NOMO-1 (cell line): ENCODE results near the gene LANCL2.
A peak's percentile ranks its signal among the peaks of the same experiment; 100 is the strongest.

ENCODE experiments used
- DNase-seq, 2 experiments: peaks; one replicate each; lab custom pipeline; 2025; ENCODE audit not compliant: unreplicated experiment in 2 of 2; lab: John Stamatoyannopoulos, UW

Gene LANCL2

GRCh38 chr7:55361560-55361959 is 3.6 kb upstream of the LANCL2 start:
- no peak for DNase-seq

DNA sequence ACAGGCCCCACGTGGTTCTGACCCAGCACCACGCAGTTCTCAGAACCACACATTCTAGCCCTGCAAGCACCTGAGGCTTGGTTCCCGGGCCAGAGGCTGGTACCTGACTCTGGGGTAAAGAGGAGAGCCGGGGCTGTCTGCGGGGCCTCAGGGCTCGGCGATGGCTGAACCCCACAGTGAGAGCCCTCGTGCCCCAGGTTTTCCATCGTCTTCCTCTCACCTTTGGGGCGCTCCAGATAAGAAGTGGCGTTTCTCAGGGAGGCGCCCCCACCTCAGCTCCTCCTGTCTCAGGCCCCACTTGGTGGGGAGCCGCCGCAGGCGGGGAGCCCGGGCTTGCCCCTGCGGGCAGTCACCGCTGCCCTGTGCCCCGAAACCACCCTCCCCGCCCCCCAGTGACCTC is 2.2 kb upstream of the LANCL2 start:
- no peak for DNase-seq

DNA sequence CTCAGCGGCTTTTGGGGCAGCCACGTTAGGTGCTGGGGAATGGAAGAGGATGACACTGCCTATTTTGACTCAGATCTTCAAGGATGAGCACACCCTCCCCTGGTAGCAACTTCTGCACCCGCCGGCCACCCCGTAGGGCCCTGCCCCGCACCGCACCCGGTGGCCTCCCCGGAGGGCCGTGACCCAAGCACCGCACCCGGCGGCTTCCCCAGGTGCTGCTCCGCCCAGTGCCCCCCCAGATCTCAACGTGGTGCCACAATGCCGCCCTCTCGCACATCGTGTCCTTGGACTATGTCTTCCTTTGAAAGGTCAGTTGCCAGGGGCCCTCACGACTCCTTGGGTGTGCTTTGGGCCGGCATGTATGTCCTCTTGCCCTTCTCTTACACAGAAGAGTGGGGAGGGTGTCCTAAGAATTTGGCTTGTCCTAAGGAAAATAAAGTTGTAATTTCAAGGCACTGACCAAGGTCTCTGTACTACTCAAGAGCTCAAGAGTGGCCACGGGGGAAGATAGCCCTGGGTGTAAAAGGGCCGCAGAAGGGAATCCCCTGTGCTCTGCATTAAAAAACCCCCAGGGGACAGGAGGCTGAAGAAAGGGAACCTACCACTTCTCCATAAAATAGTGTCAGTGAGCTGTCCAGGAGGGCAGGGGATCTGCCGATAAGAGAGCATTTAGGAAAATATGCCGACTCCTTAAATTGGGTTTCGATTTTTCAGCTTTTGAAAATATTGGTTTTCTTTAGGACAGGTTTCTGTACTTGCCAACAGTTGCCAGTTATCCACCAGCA is 1.6 kb upstream of the LANCL2 start:
- DNase-seq: no peak

DNA sequence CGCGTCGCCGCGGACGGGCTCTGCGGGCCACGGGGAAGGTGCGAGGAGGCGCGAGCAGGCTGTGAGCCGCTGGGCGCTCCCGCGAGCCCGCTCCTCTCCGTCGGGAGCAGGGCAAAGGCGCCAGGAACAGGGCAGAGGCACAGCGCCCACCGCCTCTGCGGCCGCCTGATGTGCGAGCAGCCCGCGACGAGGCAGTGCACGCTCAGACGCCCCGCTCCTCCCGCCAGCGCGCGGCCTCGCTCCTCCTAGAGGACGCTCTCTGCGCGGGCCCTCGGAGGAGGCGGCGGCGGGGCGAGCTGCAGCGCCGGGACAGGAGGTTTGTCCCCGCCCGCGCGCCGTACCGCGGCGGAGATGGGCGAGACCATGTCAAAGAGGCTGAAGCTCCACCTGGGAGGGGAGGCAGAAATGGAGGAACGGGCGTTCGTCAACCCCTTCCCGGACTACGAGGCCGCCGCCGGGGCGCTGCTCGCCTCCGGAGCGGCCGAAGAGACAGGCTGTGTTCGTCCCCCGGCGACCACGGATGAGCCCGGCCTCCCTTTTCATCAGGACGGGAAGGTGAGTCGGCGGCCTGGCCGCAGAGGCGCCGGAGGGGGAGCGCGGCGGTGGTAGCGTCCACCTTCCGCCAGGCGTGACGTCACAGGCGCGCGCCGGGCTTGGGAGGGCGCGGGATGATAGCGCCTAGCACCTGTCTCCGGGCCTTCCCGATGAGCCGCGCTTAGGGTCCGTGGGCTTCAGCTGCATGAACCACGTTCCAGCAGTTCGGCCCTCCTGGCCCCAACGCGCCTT is 731 bp downstream of the LANCL2 start:
- DNase-seq: peak; percentile 82 to 89

- DNase-seq: peak in 1 of 2 experiments; percentile 13
Observed at GRCh38 chr7:55366461-55367070, 1.4 kb downstream of the LANCL2 start.

- no peak for DNase-seq
Observed at GRCh38 chr7:55367283-55367840, 2.2 kb downstream of the LANCL2 start.

DNA sequence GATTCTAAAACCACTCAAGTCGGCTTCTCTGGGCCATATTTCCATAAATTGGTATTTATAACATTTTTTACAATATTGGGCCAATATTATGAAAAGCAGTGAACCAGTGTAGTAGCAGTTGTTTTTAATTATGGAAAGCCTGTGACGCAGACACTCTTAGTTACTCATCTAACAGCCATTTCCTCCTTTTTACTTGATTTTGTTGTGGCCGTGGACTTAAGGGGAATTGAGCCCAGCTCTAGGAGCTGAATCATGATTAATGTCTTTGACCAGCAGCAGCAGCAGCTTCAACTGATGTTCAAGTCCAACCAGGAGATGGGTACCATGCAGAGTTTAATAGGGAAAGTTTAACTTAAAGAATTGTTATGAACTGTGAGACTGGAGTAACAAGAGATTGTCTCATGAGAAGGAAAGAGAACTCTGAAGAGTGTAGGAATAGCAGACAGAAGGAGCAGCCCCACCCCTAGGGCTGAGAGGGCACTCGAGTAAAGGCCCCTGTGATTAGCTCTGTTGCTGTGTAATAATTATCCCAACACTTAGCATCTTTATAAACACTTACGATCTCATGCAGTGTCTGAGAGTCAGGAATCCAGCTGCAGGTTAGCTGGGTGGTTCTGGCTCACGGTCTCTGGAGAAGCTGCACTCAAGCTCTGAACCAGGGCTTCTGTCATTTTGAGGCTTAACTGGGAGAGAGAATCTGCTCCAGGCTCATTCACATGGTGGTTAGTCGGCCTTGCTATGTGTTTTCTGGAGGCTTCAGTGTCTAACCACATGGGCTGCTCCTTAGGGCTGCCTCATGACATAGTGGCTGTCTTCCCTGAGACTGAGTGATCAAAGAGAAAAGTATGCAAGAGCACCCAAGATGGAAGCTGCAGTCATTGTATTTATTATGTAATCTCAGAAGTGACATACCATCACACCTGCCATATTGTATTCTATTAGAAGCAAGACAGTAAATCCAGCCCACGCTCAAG is 4.6 kb downstream of the LANCL2 start:
- DNase-seq: peak; percentile 28 to 65

- no peak for DNase-seq
Observed at GRCh38 chr7:55374213-55374612, 9.1 kb downstream of the LANCL2 start.

GRCh38 chr7:55375237-55375636 is 10.1 kb downstream of the LANCL2 start:
- DNase-seq: no peak

DNA sequence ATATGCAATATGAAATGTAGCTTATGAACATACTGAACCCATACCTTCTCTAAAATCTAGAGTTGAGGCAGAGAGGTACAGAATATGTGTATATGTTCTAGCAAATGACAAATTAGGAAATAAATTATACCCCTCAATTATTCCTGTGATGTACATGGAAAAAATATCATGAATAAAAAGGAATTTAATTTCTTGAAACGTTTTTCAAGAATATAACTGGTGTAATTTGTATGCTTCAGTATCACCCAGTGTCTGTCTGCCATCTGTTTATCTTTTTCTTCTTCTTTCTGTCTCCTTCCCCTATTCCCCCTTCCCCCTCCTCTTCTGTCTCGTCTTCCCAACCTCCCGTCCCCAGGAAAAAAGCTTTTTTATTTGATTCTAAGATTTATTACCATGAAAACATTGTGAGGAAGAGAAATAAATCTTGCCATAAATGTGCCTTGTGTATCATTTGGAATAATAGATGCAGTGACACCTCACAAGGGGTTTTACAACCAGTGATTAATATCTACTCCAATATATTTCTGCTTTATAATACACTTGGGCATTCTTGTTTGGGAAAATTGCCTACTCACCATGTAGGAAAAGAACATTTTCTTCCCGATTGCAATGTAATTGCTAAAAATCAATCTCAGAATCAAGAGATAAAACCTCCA is 12.2 kb downstream of the LANCL2 start:
- no peak for DNase-seq

- DNase-seq: no peak
Observed at GRCh38 chr7:55379285-55379684, 14.1 kb downstream of the LANCL2 start.

DNA sequence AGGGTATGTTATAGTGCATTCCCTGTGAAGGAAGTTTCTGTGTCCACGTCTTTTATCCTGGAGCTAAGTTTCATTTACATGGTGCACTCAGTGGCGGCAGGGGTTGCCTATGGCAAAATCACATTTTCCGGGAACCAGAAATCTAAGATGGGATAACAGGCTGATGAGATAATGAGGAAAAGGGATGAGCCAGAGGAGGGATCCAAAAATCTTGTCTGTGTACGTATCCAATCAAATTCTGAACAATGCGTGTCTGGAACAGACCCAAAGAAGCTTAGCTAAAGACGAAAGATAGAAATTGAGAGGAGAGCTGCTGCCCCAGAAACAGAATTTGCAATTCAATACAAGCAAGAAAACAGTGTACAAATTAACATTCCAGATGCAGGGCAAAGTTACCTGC is 16.1 kb downstream of the LANCL2 start:
- DNase-seq: no peak

DNA sequence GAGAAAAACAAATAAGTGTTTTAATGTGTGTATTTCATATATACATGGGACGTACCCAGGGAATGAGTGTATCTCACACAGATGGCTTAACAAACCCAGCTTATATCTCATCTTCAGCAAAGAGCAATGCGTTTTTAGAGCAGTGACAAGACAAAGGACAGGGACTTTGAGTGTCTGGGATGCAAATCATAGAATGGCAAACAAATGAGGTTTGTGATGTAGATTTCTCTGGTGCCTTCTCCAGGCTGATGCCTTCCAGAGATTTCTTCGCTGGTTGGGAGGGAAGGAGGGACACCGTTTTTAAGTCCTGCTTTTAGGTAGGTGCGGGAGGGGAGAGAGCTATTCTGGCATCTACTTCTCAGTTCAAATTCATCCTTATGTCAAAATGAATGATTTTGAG is 16.6 kb downstream of the LANCL2 start:
- no peak for DNase-seq

- no peak for DNase-seq
Observed at GRCh38 chr7:55382251-55382650, 17.1 kb downstream of the LANCL2 start.

- no peak for DNase-seq
Observed at GRCh38 chr7:55386541-55386940, 21.4 kb downstream of the LANCL2 start.

DNA sequence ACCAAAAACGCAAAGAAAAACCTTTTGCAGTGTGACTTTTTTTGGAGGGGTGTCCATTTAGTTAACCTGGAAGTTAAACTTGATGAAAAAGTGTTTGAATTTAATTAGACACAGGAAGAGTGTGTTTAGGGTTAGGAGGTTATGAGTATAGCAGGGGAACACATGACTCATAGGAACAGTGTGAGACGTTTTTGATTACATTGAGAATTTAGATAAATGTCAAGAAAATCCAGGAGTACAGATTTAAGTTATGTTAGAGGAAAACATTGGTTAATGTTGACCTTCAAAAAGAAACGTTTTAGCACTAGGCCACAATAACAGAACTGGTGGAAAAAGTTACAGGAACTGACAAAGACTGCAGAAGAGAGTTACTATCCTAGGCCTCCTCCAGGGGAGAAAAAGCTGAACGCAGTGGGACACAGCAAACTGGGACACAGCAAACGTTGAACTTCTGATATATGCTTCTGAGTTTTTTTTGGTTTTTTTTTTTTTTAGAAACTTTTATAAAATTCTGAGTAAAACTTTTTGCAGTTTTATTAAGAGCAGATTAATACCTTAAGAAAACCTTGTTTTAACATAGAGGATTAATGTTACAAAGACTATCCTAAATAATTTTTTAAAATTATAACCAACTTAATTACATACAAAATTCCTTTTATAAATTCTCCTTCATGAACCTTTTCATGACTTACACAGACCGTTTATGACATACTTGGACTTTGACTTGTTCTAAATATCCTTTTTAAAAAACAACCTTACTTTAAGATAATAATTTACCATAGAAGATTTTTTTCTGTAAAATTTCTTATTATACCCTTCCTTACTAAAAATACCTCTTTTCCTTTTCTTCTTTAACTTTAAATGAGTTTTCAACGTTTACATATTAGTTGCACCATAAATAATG is 22.2 kb downstream of the LANCL2 start:
- DNase-seq: no peak

- no peak for DNase-seq
Observed at GRCh38 chr7:55396233-55396785, 31.2 kb downstream of the LANCL2 start.

GRCh38 chr7:55397617-55398016 is 32.5 kb downstream of the LANCL2 start:
- no peak for DNase-seq
